A673 (cell line): ENCODE data around the gene POLR2J. TPM values are rescaled to one million over a fixed set of nuclear protein-coding genes. Genes with fewer than 3 reads are reported as not detected.
"Not testable (repeated sequence)": the region's sequence is repeated elsewhere in the genome, so short reads cannot be mapped to it uniquely, and the experiment has no call there.

Source experiments
- BruUV-seq: library from RNA; stranded (reverse); fragments of 400-500 nt; replicated peaks from 2 replicates; lab custom pipeline; 2021; lab: Mats Ljungman, UMichigan
- CTCF ChIA-PET: fragments of 300-600 bp; sonication (Branson Sonifier 250); formaldehyde crosslinking; loops from one replicate; lab custom pipeline; 2022; ENCODE audit warnings: antibody characterized with exemption; lab: Charles Lee
- POLR2A ChIA-PET: fragments of 300-600 bp; sonication (Branson Sonifier 250); formaldehyde crosslinking; loops from one replicate; lab custom pipeline; 2022; ENCODE audit warnings: antibody characterized with exemption; ENCODE audit not compliant: low non-redundant PET; lab: Charles Lee
- DNase-seq: peaks from one replicate; pipeline ENCODE4 v3.0.0-alpha.2; 2015; ENCODE audit warnings: low spot score
- H3K27ac ChIP-seq: fragments of 200-600 bp; sonication (generic); 2 replicates; pipeline ENCODE4 v1.5.1; 2016; ENCODE audit warnings: mixed run types, low read depth, mild to moderate bottlenecking, mixed read lengths, antibody characterized with exemption, low read length; ENCODE audit not compliant: poor library complexity, severe bottlenecking
- H3K27me3 ChIP-seq: fragments of 200-600 bp; sonication (generic); replicated peaks from 2 replicates; pipeline ENCODE4 v1.6.1; 2017; ENCODE audit warnings: mixed run types, low read depth, mild to moderate bottlenecking, mixed read lengths, antibody characterized with exemption, low read length; ENCODE audit not compliant: insufficient read depth, poor library complexity
- H3K36me3 ChIP-seq: fragments of 200-600 bp; sonication (generic); 2 replicates; pipeline ENCODE4 v1.6.1; 2016; ENCODE audit warnings: mixed run types, mild to moderate bottlenecking, mixed read lengths, antibody characterized with exemption, low read length; ENCODE audit not compliant: insufficient read depth, poor library complexity, severe bottlenecking
- H3K4me1 ChIP-seq: fragments of 200-600 bp; sonication (generic); 2 replicates; pipeline ENCODE4 v1.6.1; 2017; ENCODE audit warnings: mixed run types, mild to moderate bottlenecking, mixed read lengths, antibody characterized with exemption, low read length; ENCODE audit not compliant: insufficient read depth, poor library complexity, severe bottlenecking
- H3K4me3 ChIP-seq: fragments of 200-600 bp; sonication (generic); 2 replicates; pipeline ENCODE4 v1.5.1; 2016; ENCODE audit warnings: low read depth, mixed run types, mild to moderate bottlenecking, mixed read lengths, low read length; ENCODE audit not compliant: poor library complexity, severe bottlenecking
- H3K9me3 ChIP-seq: fragments of 200-600 bp; sonication (generic); 2 replicates; pipeline ENCODE4 v1.6.1; 2016; ENCODE audit warnings: mixed run types, low read depth, mild to moderate bottlenecking, mixed read lengths, antibody characterized with exemption, low read length; ENCODE audit not compliant: poor library complexity, severe bottlenecking
- intact Hi-C: fragments of 100-400 bp; cut with micrococcal nuclease; formaldehyde crosslinking; loops from one replicate; pipeline ENCODE4 v1.10.0; 2022; ENCODE audit not compliant: unreplicated experiment
- total RNA-seq: library from RNA; stranded (reverse); gene quantifications from 2 replicates; pipeline ENCODE4 v1.2.3, GENCODE V29; 2021

The POLR2J gene
- total RNA-seq, 1 experiment from 2014 or later, result 52.2 TPM

- H3K27ac ChIP-seq, intact Hi-C loops, H3K27me3 ChIP-seq, H3K4me1 ChIP-seq, BruUV-seq, CTCF ChIA-PET, H3K9me3 ChIP-seq, H3K4me3 ChIP-seq, POLR2A ChIA-PET, DNase-seq, H3K36me3 ChIP-seq: not testable (repeated sequence)
These were observed 38.2 kb upstream of the POLR2J start for GRCh38 chr7:102516951-102517350.

- H3K27me3 ChIP-seq, CTCF ChIA-PET, H3K9me3 ChIP-seq, intact Hi-C loops, BruUV-seq, DNase-seq, H3K27ac ChIP-seq, H3K4me1 ChIP-seq, H3K36me3 ChIP-seq, H3K4me3 ChIP-seq, POLR2A ChIA-PET: not testable (repeated sequence)
These were observed 37.2 kb upstream of the POLR2J start for GRCh38 chr7:102515889-102516288.

GRCh38 chr7:102514881-102515721 lies 36.4 kb upstream of the POLR2J start:
- POLR2A ChIA-PET, BruUV-seq, CTCF ChIA-PET: not testable (repeated sequence)

GRCh38 chr7:102512642-102513221 lies 34.0 kb upstream of the POLR2J start:
- BruUV-seq, H3K9me3 ChIP-seq, POLR2A ChIA-PET, H3K36me3 ChIP-seq, H3K27me3 ChIP-seq, intact Hi-C loops, H3K4me1 ChIP-seq, H3K4me3 ChIP-seq, CTCF ChIA-PET, H3K27ac ChIP-seq: not testable (repeated sequence)
- DNase-seq, result peak; percentile 87

More at GRCh38 chr7:102514881-102515721, 36.4 kb upstream of the POLR2J start:
- H3K4me1 ChIP-seq, H3K4me3 ChIP-seq, DNase-seq, intact Hi-C loops, H3K9me3 ChIP-seq, H3K36me3 ChIP-seq, H3K27ac ChIP-seq, H3K27me3 ChIP-seq: not testable (repeated sequence)

GRCh38 chr7:102511860-102512522 lies 33.3 kb upstream of the POLR2J start:
- CTCF ChIA-PET, H3K27ac ChIP-seq, POLR2A ChIA-PET, H3K9me3 ChIP-seq, H3K36me3 ChIP-seq, BruUV-seq, H3K27me3 ChIP-seq, DNase-seq, intact Hi-C loops, H3K4me3 ChIP-seq, H3K4me1 ChIP-seq: not testable (repeated sequence)

- H3K9me3 ChIP-seq, BruUV-seq, H3K27ac ChIP-seq, H3K4me1 ChIP-seq, H3K27me3 ChIP-seq, H3K36me3 ChIP-seq, intact Hi-C loops, DNase-seq, H3K4me3 ChIP-seq, POLR2A ChIA-PET, CTCF ChIA-PET: not testable (repeated sequence)
These were observed 31.9 kb upstream of the POLR2J start for GRCh38 chr7:102510575-102510974.

GRCh38 chr7:102507410-102508088 lies 28.8 kb upstream of the POLR2J start:
- H3K27ac ChIP-seq, DNase-seq, H3K27me3 ChIP-seq, H3K36me3 ChIP-seq, intact Hi-C loops, H3K9me3 ChIP-seq, BruUV-seq, CTCF ChIA-PET, POLR2A ChIA-PET, H3K4me1 ChIP-seq, H3K4me3 ChIP-seq: not testable (repeated sequence)
